H1 (cell line): Measurements from ENCODE around the gene IZUMO4. TPM values are rescaled to one million over a fixed set of nuclear protein-coding genes. Genes with fewer than 3 reads are reported as not detected.

Experiments used
- CTCF ChIA-PET: fragments of 300-600 bp; sonication (Branson Sonifier 250); formaldehyde crosslinking; loops from one replicate; lab custom pipeline; 2021; ENCODE audit not compliant: partially characterized antibody; lab: Charles Lee
- POLR2A ChIA-PET: fragments of 300-600 bp; sonication (Branson Sonifier 250); formaldehyde crosslinking; loops from one replicate; lab custom pipeline; 2021; ENCODE audit warnings: inconsistent platforms; ENCODE audit not compliant: partially characterized antibody; lab: Charles Lee
- DNase-seq, 2 experiments: peaks; one replicate each; pipeline versions ENCODE4 v3.0.0 to v3.0.0-alpha.2; 2010 to 2022; ENCODE audit warnings: low spot score in 2 of 2, low read depth in 1 of 2, mixed read lengths in 1 of 2
- FAIRE-seq: peaks from 2 replicates; lab custom pipeline; 2011; peaks lifted over from hg19 to GRCh38; lab: Jason Lieb, UNC
- H2AFZ ChIP-seq: 2 replicates; pipeline ENCODE4 v1.8.1; 2012; ENCODE audit warnings: low read length, inconsistent platforms
- H2AK5ac ChIP-seq: 2 replicates; pipeline ENCODE4 v1.6.1; 2013; ENCODE audit warnings: low read depth, low read length
- H2BK120ac ChIP-seq: replicated peaks from 2 replicates; pipeline ENCODE3; 2013; ENCODE audit warnings: low read depth, low read length, inconsistent platforms
- H2BK12ac ChIP-seq: 2 replicates; pipeline ENCODE4 v1.6.1; 2013; ENCODE audit warnings: low read depth, low read length
- H2BK15ac ChIP-seq: 2 replicates; pipeline ENCODE4 v1.6.1; 2013; ENCODE audit warnings: low read length
- H2BK20ac ChIP-seq: 2 replicates; pipeline ENCODE4 v1.6.1; 2013; ENCODE audit warnings: low read length
- H2BK5ac ChIP-seq: 2 replicates; pipeline ENCODE4 v1.6.1; 2013; ENCODE audit warnings: low read depth, low read length
- H3K14ac ChIP-seq: 2 replicates; pipeline ENCODE4 v1.6.1; 2013; ENCODE audit warnings: inconsistent platforms; ENCODE audit not compliant: insufficient read length
- H3K18ac ChIP-seq: 2 replicates; pipeline ENCODE4 v1.6.1; 2013; ENCODE audit warnings: low read length; ENCODE audit errors: extremely low read depth
- H3K23ac ChIP-seq: 2 replicates; pipeline ENCODE4 v1.6.1; 2013; ENCODE audit warnings: inconsistent platforms; ENCODE audit not compliant: insufficient read length
- H3K23me2 ChIP-seq: 2 replicates; pipeline ENCODE4 v1.6.1; 2013; ENCODE audit warnings: low read depth, low read length
- H3K27ac ChIP-seq: 2 replicates; pipeline ENCODE4 v1.6.1; 2011; ENCODE audit warnings: low read depth, low read length, inconsistent platforms
- H3K27me3 ChIP-seq, 4 experiments: replicated peaks in 1 of 4; 1 replicate in 1 of 4; 2 replicates in 3 of 4; pipeline versions ENCODE4 v1.6.1 to v1.8.1; 2011 to 2013; ENCODE audit warnings: low read length in 3 of 4, mild to moderate bottlenecking in 3 of 4, inconsistent platforms in 2 of 4, mixed read lengths in 2 of 4, moderate library complexity in 1 of 4; ENCODE audit not compliant: control insufficient read depth in 3 of 4, insufficient read depth in 3 of 4; ENCODE audit errors: extremely low read depth in 1 of 4
- H3K36me3 ChIP-seq, 4 experiments: 2 replicates each; pipeline versions ENCODE4 v1.6.1 to v1.8.1; 2011 to 2013; ENCODE audit warnings: mild to moderate bottlenecking in 4 of 4, low read length in 3 of 4, moderate library complexity in 2 of 4, control low read depth in 1 of 4, inconsistent platforms in 1 of 4; ENCODE audit not compliant: insufficient read depth in 4 of 4, control insufficient read depth in 2 of 4
- H3K4ac ChIP-seq: replicated peaks from 2 replicates; pipeline ENCODE3; 2013; ENCODE audit warnings: low read length, low read depth, mixed read lengths, inconsistent platforms; ENCODE audit not compliant: insufficient read length
- H3K4me1 ChIP-seq, 4 experiments: replicated peaks in 1 of 4; 1 replicate in 1 of 4; 2 replicates in 3 of 4; pipeline versions ENCODE4 v1.6.1 to v1.8.1; 2011 to 2013; ENCODE audit warnings: low read length in 3 of 4, inconsistent platforms in 2 of 4, mixed read lengths in 1 of 4; ENCODE audit not compliant: insufficient read depth in 4 of 4, control insufficient read depth in 3 of 4
- H3K4me2 ChIP-seq, 2 experiments: 2 replicates each; pipeline versions ENCODE4 v1.6.1 to v1.8.1; 2011 to 2013; ENCODE audit warnings: low read depth in 2 of 2, low read length in 2 of 2, control low read depth in 1 of 2, inconsistent platforms in 1 of 2, mild to moderate bottlenecking in 1 of 2; ENCODE audit not compliant: insufficient read depth in 1 of 2
- H3K4me3 ChIP-seq, 4 experiments: fragments of 200-600, 300-600 bp in 1 of 4; sonication (generic), shearing (Covaris generic), sonication (Bioruptor Twin) in 1 of 4; 2 replicates each; pipeline versions ENCODE4 v1.5.1 to v1.8.1; 2011 to 2016; ENCODE audit warnings: low read length in 4 of 4, low read depth in 3 of 4, control low read depth in 2 of 4, inconsistent platforms in 2 of 4, mild to moderate bottlenecking in 2 of 4, mixed read lengths in 1 of 4, moderate library complexity in 1 of 4; ENCODE audit not compliant: insufficient read depth in 2 of 4; ENCODE audit errors: extremely low read depth in 1 of 4
- H3K56ac ChIP-seq: replicated peaks from 2 replicates; pipeline ENCODE3; 2013; ENCODE audit warnings: low read depth, mild to moderate bottlenecking, mixed read lengths, low read length, inconsistent platforms; ENCODE audit not compliant: insufficient read length
- H3K79me1 ChIP-seq: 2 replicates; pipeline ENCODE4 v1.6.1; 2013; ENCODE audit warnings: low read depth, low read length, control low read depth
- H3K79me2 ChIP-seq, 2 experiments: 2 replicates each; pipeline versions ENCODE4 v1.6.1 to v1.8.1; 2012 to 2013; ENCODE audit warnings: low read length in 2 of 2, mild to moderate bottlenecking in 2 of 2, inconsistent platforms in 1 of 2; ENCODE audit not compliant: insufficient read depth in 2 of 2, control insufficient read depth in 1 of 2
- H3K9ac ChIP-seq, 4 experiments: replicated peaks in 1 of 4; 1 replicate in 1 of 4; 2 replicates in 3 of 4; pipeline versions ENCODE4 v1.6.1 to v1.8.1; 2011 to 2013; ENCODE audit warnings: low read depth in 3 of 4, low read length in 3 of 4, control low read depth in 2 of 4, mild to moderate bottlenecking in 2 of 4, moderate library complexity in 2 of 4, inconsistent platforms in 1 of 4; ENCODE audit errors: extremely low read depth in 1 of 4
- H3K9me3 ChIP-seq, 2 experiments: 2 replicates each; pipeline versions ENCODE4 v1.6.1 to v1.8.1; 2012 to 2013; ENCODE audit warnings: mild to moderate bottlenecking in 2 of 2, moderate library complexity in 2 of 2, control low read depth in 1 of 2, inconsistent platforms in 1 of 2, low read depth in 1 of 2, low read length in 1 of 2, mixed read lengths in 1 of 2; ENCODE audit not compliant: insufficient read depth in 2 of 2
- H4K20me1 ChIP-seq, 2 experiments: replicated peaks in 1 of 2; 2 replicates each; pipeline versions ENCODE3 to v1.8.1; 2011 to 2013; ENCODE audit warnings: inconsistent platforms in 2 of 2, low read length in 2 of 2, mild to moderate bottlenecking in 1 of 2; ENCODE audit not compliant: insufficient read depth in 2 of 2, control insufficient read depth in 1 of 2
- H4K5ac ChIP-seq: 2 replicates; pipeline ENCODE4 v1.6.1; 2013; ENCODE audit warnings: low read length, low read depth, mixed read lengths, inconsistent platforms; ENCODE audit not compliant: insufficient read length
- H4K8ac ChIP-seq: 2 replicates; pipeline ENCODE4 v1.8.0; 2013; ENCODE audit warnings: mild to moderate bottlenecking, moderate library complexity, low read length, inconsistent platforms; ENCODE audit not compliant: insufficient read depth; ENCODE audit errors: extremely low read depth
- H4K91ac ChIP-seq: replicated peaks from 2 replicates; pipeline ENCODE3; 2013; ENCODE audit warnings: low read length, mixed read lengths, inconsistent platforms; ENCODE audit not compliant: insufficient read length
- ASH2L ChIP-seq: fragments of 200-600, 300-600 bp; sonication (generic); IDR thresholded peaks from one replicate; pipeline ENCODE4 v1.7.1; 2017; ENCODE audit warnings: low read length
- CHD1 ChIP-seq: IDR thresholded peaks from 2 replicates; pipeline ENCODE4 v1.6.1; 2012; ENCODE audit warnings: low read depth, low read length, improper control_type of control experiment
- EP300 ChIP-seq, 2 experiments: IDR thresholded peaks; 1 replicate in 1 of 2; 2 replicates in 1 of 2; pipeline ENCODE4 v1.6.1; 2011 to 2012; ENCODE audit warnings: low read depth in 2 of 2, low read length in 2 of 2, mild to moderate bottlenecking in 2 of 2, borderline replicate concordance in 1 of 2, inconsistent platforms in 1 of 2, moderate library complexity in 1 of 2
- FOSL1 ChIP-seq: IDR thresholded peaks from 2 replicates; pipeline ENCODE4 v1.6.1; 2011; ENCODE audit warnings: mild to moderate bottlenecking, low read depth, low read length, moderate library complexity; ENCODE audit not compliant: insufficient read depth
- KDM1A ChIP-seq: fragments of 200-600, 300-600 bp; sonication (generic); IDR thresholded peaks from 2 replicates; pipeline ENCODE4 v1.7.1; 2016; ENCODE audit warnings: mild to moderate bottlenecking, low read length, borderline replicate concordance
- RFX5 ChIP-seq: IDR thresholded peaks from 2 replicates; pipeline ENCODE4 v1.6.1; 2011; ENCODE audit warnings: low read depth, low read length, improper control_type of control experiment, borderline replicate concordance
- TBP ChIP-seq: IDR thresholded peaks from 2 replicates; pipeline ENCODE4 v1.6.1; 2011; ENCODE audit warnings: low read depth, low read length, improper control_type of control experiment
- WGBS, 2 experiments: shearing (Covaris generic) in 1 of 2; methylation state at CpG; one replicate each; pipeline versions ENCODE4 v1.1.6 to v1.1.7; 2013 to 2015; ENCODE audit warnings: low lambda C conversion rate in 2 of 2, mixed read lengths in 2 of 2, inconsistent platforms in 1 of 2, low coverage in 1 of 2, missing lambda C conversion rate in 1 of 2; ENCODE audit not compliant: insufficient replicate concordance in 2 of 2, insufficient coverage in 1 of 2, insufficient read length in 1 of 2; ENCODE audit errors: extremely low coverage in 1 of 2, missing lambda C conversion rate in 1 of 2; 5-methylcytosine and 5-hydroxymethylcytosine counted together
- polyA plus RNA-seq, 7 experiments: library from polyadenylated mRNA; depleted of rRNA in 3 of 7; stranded (reverse) in 5 of 7; unstranded in 2 of 7; fragments of >200 nt in 5 of 7; fragments of 200-250 nt in 2 of 7; gene quantifications; 1 replicate in 5 of 7; 2 replicates in 1 of 7; 4 replicates in 1 of 7; pipeline versions ENCODE4 v1.2.1 to v1.2.3, GENCODE V29; 2011 to 2013; ENCODE audit warnings: missing spikeins in 2 of 7, mixed read lengths in 2 of 7
- total RNA-seq: library from RNA; stranded (reverse); fragmentation: NEBNext Ultra II Directional; extraction: Animal tissue kit (Norgen Biotek cat#: 25700); gene quantifications from 2 replicates; pipeline ENCODE4 v1.2.1, GENCODE V29; 2021
- TF ChIP-seq, protein P1 (sequence below): IDR thresholded peaks from 2 replicates; pipeline ENCODE4 v1.6.1; 2012; ENCODE audit warnings: inconsistent platforms

The IZUMO4 gene
- total and polyA plus RNA-seq, 2 of the 8 experiments (the other 6 are each of a cell fraction or from before 2014, with no cell fraction given) = 1.8 to 1.9 TPM

DNA sequence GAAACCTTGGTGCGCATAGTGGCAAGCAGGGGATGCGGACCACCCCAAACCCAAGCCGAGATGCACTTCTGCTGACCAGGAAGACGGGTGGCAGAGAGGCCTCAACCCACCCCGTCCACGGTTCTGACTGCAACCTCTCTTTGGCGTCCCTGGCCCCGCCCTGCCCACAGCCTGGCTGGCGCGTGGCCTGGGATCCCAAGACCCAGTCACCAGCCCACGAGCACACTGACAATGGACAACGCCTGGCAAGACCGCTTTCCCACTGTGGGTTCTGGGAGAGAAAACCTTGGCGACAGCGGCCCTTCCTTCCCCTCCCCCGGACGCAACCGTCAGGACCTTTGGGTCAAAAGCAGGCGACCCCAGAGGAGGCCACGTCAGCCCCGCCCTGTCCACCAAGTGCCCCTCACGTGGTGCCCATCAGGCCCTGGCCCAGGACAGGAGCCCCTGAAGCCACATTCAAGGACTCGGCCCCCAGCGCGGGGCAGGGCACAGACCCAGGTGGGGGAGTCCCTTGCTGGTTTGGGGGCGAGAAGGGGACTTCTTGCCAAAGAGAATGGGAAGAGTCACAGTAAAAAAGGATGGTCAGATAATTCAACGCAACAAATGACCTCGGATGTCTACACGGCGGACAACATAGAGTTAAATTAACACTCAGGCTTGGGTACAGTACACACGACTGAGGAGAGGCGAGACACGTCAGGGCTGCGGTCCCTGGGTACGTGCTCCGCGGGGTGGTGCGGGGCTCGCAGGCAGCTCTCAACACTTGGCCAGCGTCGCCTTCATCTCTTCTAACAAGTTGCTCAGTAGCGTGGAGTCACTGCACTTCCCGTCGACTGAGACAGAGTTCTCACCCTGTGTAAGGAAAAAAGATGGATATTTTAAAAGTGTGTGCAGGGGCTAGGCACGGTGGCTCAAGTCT lies 5.0 kb downstream of the IZUMO4 start:
- Histone ChIP-seq H3K4ac (no peak overlapping the region), H3K23me2 (peaks cover 9% of the 10 kb centered on the region; the same call in 1 of the 2 replicates), H3K36me3 (peaks cover 20 to 54% (median 42%) of the 10 kb centered on the region in 4 experiments), H3K9ac (no peak overlapping the region), H4K5ac (no peak overlapping the region), H3K56ac (no peak overlapping the region), H3K4me2 (no peak overlapping the region), H3K79me2 (peaks cover 0 to 18% of the 10 kb centered on the region in 2 experiments; a peak in 2 of 4 replicates), H3K79me1 (peaks cover 11% of the 10 kb centered on the region), H3K27ac (no peak overlapping the region), H2AK5ac (no peak overlapping the region), H2AFZ (no peak overlapping the region), H2BK15ac (no peak overlapping the region), H3K27me3 (no peaks in the 10 kb centered on the region), H4K8ac (no peak overlapping the region), H2BK120ac (no peak overlapping the region), H2BK5ac (no peak overlapping the region; the same call in 1 of the 2 replicates), H3K4me1 (peaks cover 0 to 3% (median 1%) of the 10 kb centered on the region in 4 experiments; a peak in 4 of 7 replicates), H3K14ac (no peak overlapping the region), H4K91ac (no peak overlapping the region), H3K23ac (no peak overlapping the region), H3K4me3 (no peak overlapping the region), H2BK12ac (no peak overlapping the region), H3K9me3 (peaks cover 8% of the 10 kb centered on the region in 2 experiments; a peak in 3 of 4 replicates), H3K18ac (no peak overlapping the region), H4K20me1 (peaks cover 13 to 30% of the 10 kb centered on the region in 2 experiments), H2BK20ac (no peak overlapping the region)
- POLR2A ChIA-PET = no interaction called here
- no peak for FAIRE-seq
- CTCF ChIA-PET = no interaction called here
- DNase-seq = no peak
- 93% methylated on average over 38 of the region's 45 CpGs; no CpG with 5 or more reads in 1 of the 2 experiments for WGBS, 2 experiments
- TF ChIP-seq, protein P1, sequence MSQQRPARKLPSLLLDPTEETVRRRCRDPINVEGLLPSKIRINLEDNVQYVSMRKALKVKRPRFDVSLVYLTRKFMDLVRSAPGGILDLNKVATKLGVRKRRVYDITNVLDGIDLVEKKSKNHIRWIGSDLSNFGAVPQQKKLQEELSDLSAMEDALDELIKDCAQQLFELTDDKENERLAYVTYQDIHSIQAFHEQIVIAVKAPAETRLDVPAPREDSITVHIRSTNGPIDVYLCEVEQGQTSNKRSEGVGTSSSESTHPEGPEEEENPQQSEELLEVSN = no peak
- TF ChIP-seq EP300 (IDR thresholded peaks at IDR 0.05; ENCODE audit: borderline replicate concordance in 1 of 2, low read depth in 2 of 2, low read length in 2 of 2) (no peak), FOSL1 (no peak), KDM1A (no peak), CHD1 (no peak), ASH2L (no peak), RFX5 (no peak), TBP (no peak)
